ENCODE results near the gene SLC16A1.

SLC16A1 gene

DNA sequence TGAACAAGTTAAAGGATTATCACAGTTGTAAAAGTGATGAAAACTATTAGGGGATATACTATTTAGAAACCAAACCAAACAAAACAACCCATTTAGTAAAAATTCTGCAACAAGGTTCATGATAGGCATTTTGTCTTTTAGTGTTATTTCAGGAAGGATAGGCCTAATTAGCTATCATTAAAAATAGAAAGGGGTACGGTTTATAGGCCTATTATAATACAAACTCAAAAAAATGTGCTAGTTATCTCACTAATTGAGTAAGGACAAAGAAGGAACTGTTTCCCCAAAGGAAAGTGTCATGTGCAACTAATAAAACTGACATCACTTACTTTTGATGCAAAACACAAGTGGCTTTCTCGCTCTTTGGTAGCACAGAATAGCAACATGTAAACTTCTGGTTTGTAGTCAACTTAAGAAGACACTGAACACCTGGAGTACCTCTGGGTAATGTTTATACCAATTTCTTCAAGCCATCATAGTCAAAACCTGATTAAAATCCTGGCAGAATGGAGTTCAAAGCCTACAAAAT, 28.5 kb downstream of the SLC16A1 start:
- no peak for TF ChIP-seq CTCF (IDR thresholded peaks at IDR 0.05; ENCODE audit: low read depth, low read length)
- H3K4me3 ChIP-seq (ENCODE audit: low read depth, low read length): no peak overlapping the region
- no peak for DNase-seq (ENCODE audit: low read depth, low spot score)
- in situ Hi-C loops (cut with HindIII; ENCODE audit: low sequenced_read_pairs): no loop called here

DNA sequence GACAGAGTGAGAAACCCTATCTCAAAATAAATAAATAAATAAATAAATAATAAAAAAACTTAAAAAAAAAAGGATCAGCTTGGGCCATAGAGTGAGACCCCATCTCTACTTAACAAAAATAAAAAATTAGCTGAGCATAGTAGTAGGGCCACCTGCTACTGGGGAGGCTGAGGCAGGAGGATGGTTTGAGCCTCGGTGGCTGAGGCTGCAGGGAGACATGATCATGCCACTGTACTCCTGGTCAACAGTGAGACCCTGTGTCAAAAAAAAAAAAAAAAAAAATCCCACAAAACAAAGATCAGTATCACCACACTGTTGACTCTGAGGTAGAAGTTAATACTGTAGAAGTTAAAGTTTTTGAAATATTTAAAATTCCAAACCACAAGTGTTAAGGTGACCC, 29.1 kb downstream of the SLC16A1 start:
- no peak for DNase-seq (ENCODE audit: low read depth, low spot score)
- H3K4me3 ChIP-seq (ENCODE audit: low read depth, low read length): no peak overlapping the region
- no peak for TF ChIP-seq CTCF (IDR thresholded peaks at IDR 0.05; ENCODE audit: low read depth, low read length)
- in situ Hi-C loops (cut with HindIII; ENCODE audit: low sequenced_read_pairs): no loop called here

GRCh38 chr1:112925015-112925414, 31.0 kb downstream of the SLC16A1 start:
- peak; percentile 3 for TF ChIP-seq CTCF (IDR thresholded peaks at IDR 0.05; ENCODE audit: low read depth, low read length)
- in situ Hi-C loops (cut with HindIII; ENCODE audit: low sequenced_read_pairs): no loop called here
- DNase-seq (ENCODE audit: low read depth, low spot score): no peak
- H3K4me3 ChIP-seq (ENCODE audit: low read depth, low read length): no peak overlapping the region

DNA sequence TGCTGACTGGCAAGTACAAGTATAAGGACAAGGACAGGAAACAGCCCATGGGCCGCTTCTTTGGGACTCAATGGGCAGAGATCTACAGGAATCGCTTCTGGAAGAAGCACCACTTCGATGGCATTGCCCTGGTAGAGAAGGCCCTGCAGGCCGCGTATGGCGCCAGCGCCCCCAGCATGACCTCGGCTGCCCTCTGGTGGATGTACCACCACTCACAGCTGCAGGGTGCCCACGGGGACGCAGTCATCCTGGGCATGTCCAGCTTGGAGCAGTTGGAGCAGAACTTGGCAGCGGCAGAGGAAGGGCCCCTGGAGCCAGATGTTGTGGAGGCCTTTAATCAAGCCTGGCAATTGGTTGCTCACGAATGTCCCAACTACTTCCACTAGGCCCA, 32.0 kb downstream of the SLC16A1 start:
- TF ChIP-seq CTCF (IDR thresholded peaks at IDR 0.05; ENCODE audit: low read depth, low read length): no peak
- in situ Hi-C loops (cut with HindIII; ENCODE audit: low sequenced_read_pairs): no loop called here
- H3K4me3 ChIP-seq (ENCODE audit: low read depth, low read length): no peak overlapping the region
- no peak for DNase-seq (ENCODE audit: low read depth, low spot score)

- in situ Hi-C loops (cut with HindIII; ENCODE audit: low sequenced_read_pairs): no loop called here
- no peak for TF ChIP-seq CTCF (IDR thresholded peaks at IDR 0.05; ENCODE audit: low read depth, low read length)
- H3K4me3 ChIP-seq (ENCODE audit: low read depth, low read length): no peak overlapping the region
- DNase-seq (ENCODE audit: low read depth, low spot score): no peak
These were observed 32.6 kb downstream of the SLC16A1 start for GRCh38 chr1:112923234-112923958.

- no peak for TF ChIP-seq CTCF (IDR thresholded peaks at IDR 0.05; ENCODE audit: low read depth, low read length)
- no peak for DNase-seq (ENCODE audit: low read depth, low spot score)
- in situ Hi-C loops (cut with HindIII; ENCODE audit: low sequenced_read_pairs): no loop called here
- no peak overlapping the region for H3K4me3 ChIP-seq (ENCODE audit: low read depth, low read length)
These were observed 44.3 kb downstream of the SLC16A1 start for GRCh38 chr1:112911506-112912220.

Measured in astrocyte of the spinal cord (primary cell).